Choroid plexus epithelial cell (primary cell): Measurements from ENCODE around the gene KHDC3L.

Experiments used
- DNase-seq: peaks from one replicate; pipeline ENCODE4 v3.0.0-alpha.2; 2010; ENCODE audit warnings: low read depth
- H3K4me3 ChIP-seq: 2 replicates; pipeline ENCODE4 v1.5.1; 2011; ENCODE audit warnings: low read depth, mild to moderate bottlenecking, control low read depth, low read length, moderate library complexity
- TF ChIP-seq, protein P1 (sequence below): conservative IDR thresholded peaks from 2 replicates; pipeline ENCODE4 v1.5.1; 2011; ENCODE audit warnings: low read depth, mild to moderate bottlenecking, control low read depth, inconsistent platforms, low read length, moderate library complexity

The KHDC3L gene

DNA sequence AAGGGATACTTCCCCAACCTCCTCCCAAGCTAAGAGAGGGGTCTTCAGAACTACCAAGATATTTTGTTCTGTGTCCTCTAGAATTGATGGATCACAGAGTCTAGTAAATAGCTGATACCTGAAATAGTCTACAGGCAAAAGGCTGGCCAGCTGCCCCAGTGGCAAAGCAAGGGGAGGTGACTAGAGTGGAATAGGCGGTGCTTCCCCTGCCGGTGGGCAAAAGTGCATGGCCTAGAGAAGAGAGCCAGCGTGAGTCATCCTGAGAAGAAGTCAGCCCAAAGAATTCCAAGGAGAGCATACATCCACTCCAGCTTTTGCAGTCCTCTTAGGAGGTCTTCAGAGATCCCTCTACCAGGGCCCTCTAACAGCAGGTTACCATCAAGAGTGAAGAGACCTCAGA is 23.1 kb upstream of the KHDC3L start:
- TF ChIP-seq, protein P1, sequence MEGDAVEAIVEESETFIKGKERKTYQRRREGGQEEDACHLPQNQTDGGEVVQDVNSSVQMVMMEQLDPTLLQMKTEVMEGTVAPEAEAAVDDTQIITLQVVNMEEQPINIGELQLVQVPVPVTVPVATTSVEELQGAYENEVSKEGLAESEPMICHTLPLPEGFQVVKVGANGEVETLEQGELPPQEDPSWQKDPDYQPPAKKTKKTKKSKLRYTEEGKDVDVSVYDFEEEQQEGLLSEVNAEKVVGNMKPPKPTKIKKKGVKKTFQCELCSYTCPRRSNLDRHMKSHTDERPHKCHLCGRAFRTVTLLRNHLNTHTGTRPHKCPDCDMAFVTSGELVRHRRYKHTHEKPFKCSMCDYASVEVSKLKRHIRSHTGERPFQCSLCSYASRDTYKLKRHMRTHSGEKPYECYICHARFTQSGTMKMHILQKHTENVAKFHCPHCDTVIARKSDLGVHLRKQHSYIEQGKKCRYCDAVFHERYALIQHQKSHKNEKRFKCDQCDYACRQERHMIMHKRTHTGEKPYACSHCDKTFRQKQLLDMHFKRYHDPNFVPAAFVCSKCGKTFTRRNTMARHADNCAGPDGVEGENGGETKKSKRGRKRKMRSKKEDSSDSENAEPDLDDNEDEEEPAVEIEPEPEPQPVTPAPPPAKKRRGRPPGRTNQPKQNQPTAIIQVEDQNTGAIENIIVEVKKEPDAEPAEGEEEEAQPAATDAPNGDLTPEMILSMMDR, result no peak
- no peak overlapping the region for H3K4me3 ChIP-seq
- no peak for DNase-seq

DNA sequence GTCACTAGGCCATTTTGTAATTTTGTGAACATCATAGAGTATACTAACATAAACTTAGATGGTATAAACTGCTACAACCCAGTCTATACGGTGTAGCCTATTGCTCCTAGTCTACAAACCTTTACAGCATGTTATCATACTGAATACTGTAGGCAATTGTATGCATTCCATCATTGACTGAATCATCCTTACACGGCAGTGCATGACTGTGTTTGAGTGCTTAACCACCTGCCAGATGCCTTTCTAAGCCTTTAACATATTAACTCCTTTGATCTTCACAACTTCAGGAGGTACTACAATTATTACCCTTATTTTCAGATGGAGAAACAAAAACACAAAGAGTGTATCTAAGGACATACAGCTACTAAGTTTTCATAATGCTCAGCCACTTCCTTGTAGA is 22.4 kb upstream of the KHDC3L start:
- no peak overlapping the region for H3K4me3 ChIP-seq
- TF ChIP-seq, protein P1, result no peak
- DNase-seq, result peak; percentile 8

DNA sequence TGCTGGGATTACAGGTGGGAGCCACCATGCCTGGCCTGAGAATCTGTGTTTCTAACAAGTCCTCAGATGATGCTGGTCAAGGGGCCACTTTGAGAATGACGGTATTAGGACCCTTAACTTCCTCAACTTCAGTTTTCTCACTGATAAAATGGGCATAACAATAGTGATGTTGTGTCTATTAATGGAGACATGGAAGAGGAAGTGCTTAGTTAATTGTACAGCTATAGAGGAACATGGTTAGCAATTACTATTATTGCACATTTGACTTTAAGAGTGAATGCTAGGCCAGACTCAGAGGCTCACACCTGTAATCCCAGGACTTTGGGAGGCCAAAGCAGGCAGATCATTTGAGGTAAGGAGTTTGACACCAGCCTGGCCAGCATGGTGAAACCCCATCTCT is 21.1 kb upstream of the KHDC3L start:
- no peak for DNase-seq
- TF ChIP-seq, protein P1, result no peak

DNA sequence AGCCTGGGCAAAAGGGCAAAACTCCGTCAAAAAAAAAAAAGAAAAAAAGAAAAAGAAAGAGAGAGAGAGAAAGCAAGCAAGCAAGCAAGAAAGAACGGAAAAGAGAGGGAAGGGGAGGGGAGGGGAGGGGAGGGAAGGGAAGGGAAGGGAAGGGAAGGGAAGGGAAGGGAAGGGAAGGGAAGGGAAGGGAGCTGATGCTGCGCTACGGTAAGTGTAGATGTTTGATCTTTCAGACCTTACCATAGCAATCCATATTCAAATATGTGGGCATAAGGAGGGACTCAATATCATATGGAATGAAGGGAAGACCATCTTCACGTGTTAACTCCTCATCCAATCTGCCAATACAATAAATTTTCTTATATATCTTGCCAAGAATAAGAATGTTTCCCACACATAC is 20.3 kb upstream of the KHDC3L start:
- TF ChIP-seq, protein P1, result no peak
- H3K4me3 ChIP-seq, result no peak overlapping the region
- no peak for DNase-seq

More for the DNA sequence above, 21.1 kb upstream of the KHDC3L start:
- H3K4me3 ChIP-seq, result no peak overlapping the region

DNA sequence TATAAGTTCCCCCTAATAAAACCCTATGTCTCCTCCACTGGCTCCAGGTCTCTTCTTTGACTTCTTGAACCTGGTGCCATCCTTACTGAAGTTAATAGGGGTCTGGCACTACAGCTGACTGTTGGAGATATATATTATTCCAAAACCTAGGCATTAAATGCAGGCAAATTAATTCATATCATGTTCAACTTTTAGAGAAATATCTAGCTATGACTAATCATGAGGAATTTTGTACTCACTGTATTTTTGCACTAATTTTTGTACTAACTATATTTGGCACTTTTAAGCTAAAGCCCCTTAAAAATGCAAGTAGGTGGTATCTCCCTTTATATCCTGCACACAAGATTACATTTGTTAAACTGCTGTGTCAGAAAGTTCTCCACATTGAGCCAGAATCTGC is 19.3 kb upstream of the KHDC3L start:
- no peak for DNase-seq
- TF ChIP-seq, protein P1, result no peak
- H3K4me3 ChIP-seq, result no peak overlapping the region

DNA sequence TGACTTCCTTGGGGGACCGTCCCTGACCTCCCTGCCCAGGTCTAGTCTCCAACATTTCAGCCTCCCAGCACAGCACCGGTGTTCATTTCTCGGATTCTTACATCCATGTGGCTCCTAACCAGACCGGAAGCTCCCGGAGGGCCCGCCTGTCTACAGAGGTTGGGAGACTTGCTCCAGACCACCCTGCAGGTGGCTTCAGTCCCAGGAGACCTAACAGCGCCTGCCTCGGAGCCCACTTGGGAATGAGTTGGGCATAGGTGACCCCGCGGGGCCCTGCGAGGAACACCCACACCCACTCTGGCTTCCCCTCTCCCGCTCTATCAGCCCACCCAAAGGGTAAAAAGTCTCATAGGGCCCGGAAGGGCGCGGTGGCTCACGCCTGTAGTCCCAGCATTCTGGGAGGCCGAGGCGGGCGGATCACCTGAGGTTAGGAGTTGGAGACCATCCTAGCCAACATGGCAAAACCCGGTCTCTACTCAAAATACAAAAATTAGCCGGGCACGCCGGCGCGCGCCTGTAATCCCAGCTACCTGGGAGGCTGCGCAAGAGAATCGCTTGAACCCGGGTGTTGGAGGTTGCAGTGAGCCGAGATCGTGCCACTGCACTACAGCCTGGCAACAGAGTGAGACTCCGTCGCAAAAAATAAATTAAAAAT is 13.8 kb upstream of the KHDC3L start:
- no peak overlapping the region for H3K4me3 ChIP-seq

DNA sequence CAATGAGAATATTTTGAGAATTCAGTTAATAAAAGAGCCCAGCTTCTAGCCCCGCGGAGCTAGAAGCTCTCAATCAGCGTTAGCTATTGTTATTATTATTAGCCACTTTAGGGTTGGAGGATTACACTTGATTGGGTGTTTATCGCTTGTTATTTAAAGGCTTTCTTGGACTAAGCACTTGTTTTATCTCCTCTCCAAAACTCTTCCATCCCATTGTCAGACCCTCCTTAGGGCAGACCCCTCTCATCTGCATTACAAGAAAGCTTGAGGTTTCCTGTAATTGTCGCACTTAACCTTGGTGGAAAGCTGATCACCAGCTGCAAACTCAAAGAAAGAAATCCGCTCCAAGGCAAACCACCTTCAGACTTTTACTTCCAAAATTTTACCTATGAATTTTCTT is 13.1 kb upstream of the KHDC3L start:
- H3K4me3 ChIP-seq, result no peak overlapping the region
- no peak for DNase-seq
- TF ChIP-seq, protein P1, result no peak

More for the DNA sequence above, 13.8 kb upstream of the KHDC3L start:
- TF ChIP-seq, protein P1, result no peak
- DNase-seq, result no peak
